ENCODE data around the gene CPXM1. TPM values are rescaled to one million over a fixed set of nuclear protein-coding genes. Genes with fewer than 3 reads are reported as not detected.

Gene CPXM1
- total RNA-seq, 1 experiment from 2014 or later = 0.17 TPM

GRCh38 chr20:2836035-2836434, 35.6 kb upstream of the CPXM1 start (continued):
- TF ChIP-seq POLR2AphosphoS5 (IDR thresholded peaks at IDR 0.05; ENCODE audit: low read depth, low read length) = no peak

GRCh38 chr20:2835331-2835796, 34.9 kb upstream of the CPXM1 start:
- BruUV-seq (replicated peaks) = no TSS peak
- POLR2A ChIA-PET = no interaction called here

More at GRCh38 chr20:2835331-2835796, 34.9 kb upstream of the CPXM1 start:
- no peaks in the 10 kb centered on the region for H4K20me1 ChIP-seq (ENCODE audit: insufficient read depth)
- H3K27me3 ChIP-seq (ENCODE audit: insufficient read depth, low read length) = no peaks in the 10 kb centered on the region
- no peak overlapping the region for H3K4me3 ChIP-seq (replicated peaks in 1 of 2; ENCODE audit: low read depth in 1 of 2, low read length in 2 of 2)
- ATAC-seq (no peak), DNase-seq (ENCODE audit: low read depth, low spot score) (no peak)
- H3K9me2 ChIP-seq (ENCODE audit: insufficient read depth) = no peaks in the 10 kb centered on the region
- H2AFZ ChIP-seq (ENCODE audit: low read depth, low read length, poor library complexity, severe bottlenecking) = no peak overlapping the region
- intact Hi-C loops (cut with micrococcal nuclease) = no loop called here
- no peak for TF ChIP-seq POLR2A (IDR thresholded peaks at IDR 0.05; ENCODE audit: borderline replicate concordance, extremely low read depth, insufficient read depth, insufficient read length)
- no peak for TF ChIP-seq CEBPB (IDR thresholded peaks at IDR 0.05; ENCODE audit: low read depth)
- TF ChIP-seq SP1 (IDR thresholded peaks at IDR 0.05; ENCODE audit: low read depth) = no peak
- TF ChIP-seq ATF3 (IDR thresholded peaks at IDR 0.05) = no peak
- TF ChIP-seq CBX3 (IDR thresholded peaks at IDR 0.05; ENCODE audit: low read depth) = no peak
- TF ChIP-seq FOSL1 (IDR thresholded peaks at IDR 0.05; ENCODE audit: low read depth) = no peak
- TF ChIP-seq POLR2AphosphoS5 (IDR thresholded peaks at IDR 0.05; ENCODE audit: low read depth, low read length) = no peak
- TF ChIP-seq MAX (IDR thresholded peaks at IDR 0.05) = no peak
- no peak for TF ChIP-seq REST (IDR thresholded peaks at IDR 0.05; ENCODE audit: low read depth)
- CTCF ChIA-PET = no interaction called here
- no peak overlapping the region for H3K27ac ChIP-seq (ENCODE audit: low read depth, low read length)
- H3K36me3 ChIP-seq (ENCODE audit: control insufficient read depth in 1 of 2, insufficient read depth in 2 of 2, low read length in 2 of 2) = no peaks in the 10 kb centered on the region
- peaks cover 11 to 21% of the 10 kb centered on the region in 2 experiments for H3K4me1 ChIP-seq (ENCODE audit: control insufficient read depth in 1 of 2, insufficient read depth in 2 of 2, low read length in 2 of 2)
- no peak overlapping the region for H3K9ac ChIP-seq (ENCODE audit: low read length)
- RAD21 ChIA-PET (ENCODE audit: low non-redundant PET in 1 of 2, low total read pairs in 2 of 2, uncharacterized antibody in 2 of 2, unreplicated experiment in 2 of 2) = no interaction called here
- peaks cover 7% of the 10 kb centered on the region; the same call in 1 of the 2 replicates for H3K79me2 ChIP-seq (ENCODE audit: insufficient read depth, low read length)
- H3K4me2 ChIP-seq (ENCODE audit: low read length) = no peak overlapping the region
- H3K9me3 ChIP-seq (ENCODE audit: control insufficient read depth in 1 of 2, insufficient read depth in 1 of 2, low read depth in 1 of 2, low read length in 2 of 2) = no peaks in the 10 kb centered on the region
